ENCODE results near the gene ARPC1A. TPM values are rescaled to one million over a fixed set of nuclear protein-coding genes. Genes with fewer than 3 reads are reported as not detected.
"Not testable (repeated sequence)": the region's sequence is repeated elsewhere in the genome, so short reads cannot be mapped to it uniquely, and the experiment has no call there.

ARPC1A gene
- total and polyA plus RNA-seq, 5 donors: 106 to 148 (median 125) TPM

- Histone ChIP-seq H3K4me1 (ENCODE audit: control insufficient read depth, insufficient read depth, low read length) (peaks cover 7% of the 10 kb centered on the region), H3K27ac (ENCODE audit: low read length) (no peak overlapping the region), H3K9me3 (ENCODE audit: control insufficient read depth, low read length) (no peaks in the 10 kb centered on the region), H3K4me3 (ENCODE audit: low read length) (no peak overlapping the region), H3K27me3 (ENCODE audit: control insufficient read depth, insufficient read depth) (no peaks in the 10 kb centered on the region)
- intact Hi-C loops (cut with DNase I): no loop called here
- DNase-seq (no peak), ATAC-seq (no peak)
- 89% methylated on average over 2 of the region's 2 CpGs for WGBS
These were observed 84.9 kb downstream of the ARPC1A start for GRCh38 chr7:99410635-99411034.

- H3K27me3 ChIP-seq (ENCODE audit: control insufficient read depth, insufficient read depth); H3K4me3 ChIP-seq (ENCODE audit: low read length); intact Hi-C loops (cut with DNase I); H3K27ac ChIP-seq (ENCODE audit: low read length); ATAC-seq; H3K9me3 ChIP-seq (ENCODE audit: control insufficient read depth, low read length); H3K4me1 ChIP-seq (ENCODE audit: control insufficient read depth, insufficient read depth, low read length): not testable (repeated sequence)
- peak; percentile 70 to 88 (median 86) for DNase-seq
- 58% methylated on average over 17 of the region's 17 CpGs for WGBS
These were observed 89.9 kb downstream of the ARPC1A start for GRCh38 chr7:99415513-99416127.

Other genes with a start within 250 kb of the ARPC1A start
- 10 to 100 TPM in 1 of 4 donors, 1 to 10 TPM in 3; 9.2 to 14.7 (median 9.7) TPM for gene SMURF1, start 181.8 kb upstream of the ARPC1A start, total RNA-seq
- gene SMURF1, start 181.8 kb upstream of the ARPC1A start, polyA plus RNA-seq: 4.5 TPM
- gene KPNA7, start 117.8 kb upstream of the ARPC1A start, total RNA-seq: not detected
- not detected for gene KPNA7, start 117.8 kb upstream of the ARPC1A start, polyA plus RNA-seq
- not detected for gene MYH16, start 53.1 kb upstream of the ARPC1A start, total RNA-seq
- not detected for gene MYH16, start 53.1 kb upstream of the ARPC1A start, polyA plus RNA-seq
- 10 to 100 TPM; 35.5 to 65.1 (median 56.6) TPM for gene ARPC1B, start 48.8 kb downstream of the ARPC1A start, total RNA-seq
- gene ARPC1B, start 48.8 kb downstream of the ARPC1A start, polyA plus RNA-seq: 52.9 TPM
- 10 to 100 TPM; 85.9 to 95.9 (median 90.1) TPM for gene PDAP1, start 82.7 kb downstream of the ARPC1A start, total RNA-seq
- 167 TPM for gene PDAP1, start 82.7 kb downstream of the ARPC1A start, polyA plus RNA-seq
- gene BUD31, start 83.1 kb downstream of the ARPC1A start, total RNA-seq: 10 to 100 TPM; 37.8 to 53.6 (median 44.0) TPM
- gene BUD31, start 83.1 kb downstream of the ARPC1A start, polyA plus RNA-seq: 65.1 TPM
- 1 to 10 TPM; 3.1 to 4.4 (median 3.2) TPM for gene PTCD1, start 112.9 kb downstream of the ARPC1A start, total RNA-seq
- gene PTCD1, start 112.9 kb downstream of the ARPC1A start, polyA plus RNA-seq: 3.0 TPM
- 10 to 100 TPM; 17.3 to 21.9 (median 18.8) TPM for gene CPSF4, start 113.0 kb downstream of the ARPC1A start, total RNA-seq
- gene CPSF4, start 113.0 kb downstream of the ARPC1A start, polyA plus RNA-seq: 16.2 TPM
- 100 to 1,000 TPM; 525 to 746 (median 627) TPM for gene ATP5MF, start 140.3 kb downstream of the ARPC1A start, total RNA-seq
- 3,968 TPM for gene ATP5MF, start 140.3 kb downstream of the ARPC1A start, polyA plus RNA-seq
- 1 to 10 TPM; 3.5 to 6.4 (median 3.8) TPM for gene ZNF789, start 147.0 kb downstream of the ARPC1A start, total RNA-seq
- gene ZNF789, start 147.0 kb downstream of the ARPC1A start, polyA plus RNA-seq: 2.9 TPM
- gene ZNF394, start 174.4 kb downstream of the ARPC1A start, total RNA-seq: 10 to 100 TPM; 17.1 to 20.5 (median 19.7) TPM
- 16.7 TPM for gene ZNF394, start 174.4 kb downstream of the ARPC1A start, polyA plus RNA-seq
- 1 to 10 TPM; 6.1 to 7.1 (median 6.3) TPM for gene ZKSCAN5, start 178.8 kb downstream of the ARPC1A start, total RNA-seq
- 3.0 TPM for gene ZKSCAN5, start 178.8 kb downstream of the ARPC1A start, polyA plus RNA-seq
- gene FAM200A, start 226.2 kb downstream of the ARPC1A start, total RNA-seq: 1 to 10 TPM; 4.7 to 6.1 (median 5.5) TPM
- gene FAM200A, start 226.2 kb downstream of the ARPC1A start, polyA plus RNA-seq: 6.7 TPM
- gene ZNF655, start 232.7 kb downstream of the ARPC1A start, total RNA-seq: 10 to 100 TPM; 37.8 to 45.5 (median 39.8) TPM
- gene ZNF655, start 232.7 kb downstream of the ARPC1A start, polyA plus RNA-seq: 31.5 TPM